WTC11 (cell line): ENCODE data around the gene ZDHHC23. TPM values are rescaled to one million over a fixed set of nuclear protein-coding genes. Genes with fewer than 3 reads are reported as not detected.

Source experiments
- ATAC-seq: fragments of 200-7000 bp; cut with Tn5 transposase; 2 replicates; pipeline ENCODE4 v1.10.0; 2021; ENCODE audit warnings: mild to moderate bottlenecking, moderate library complexity
- CTCF ChIA-PET: fragments of 300-600 bp; sonication (Branson Sonifier 250); formaldehyde crosslinking; loops from one replicate; lab custom pipeline; 2021; ENCODE audit warnings: antibody characterized with exemption; lab: Charles Lee
- POLR2A ChIA-PET: fragments of 350-600 bp; sonication (Branson Sonifier 250); formaldehyde crosslinking; loops from one replicate; lab custom pipeline; 2021; ENCODE audit warnings: antibody characterized with exemption; lab: Charles Lee
- DNase-seq: peaks from one replicate; pipeline ENCODE4 v3.0.0; 2021; ENCODE audit warnings: low spot score
- H3K27ac Mint-ChIP-seq: 2 replicates; pipeline ENCODE4 v1.8.0; 2021; ENCODE audit warnings: mixed read lengths
- H3K27me3 Mint-ChIP-seq: 2 replicates; pipeline ENCODE4 v1.8.0; 2021; ENCODE audit warnings: low read depth, mild to moderate bottlenecking, moderate library complexity, mixed read lengths
- H3K36me3 Mint-ChIP-seq: 2 replicates; pipeline ENCODE4 v1.8.0; 2021; ENCODE audit warnings: mixed read lengths
- H3K4me1 Mint-ChIP-seq: 2 replicates; pipeline ENCODE4 v1.8.0; 2022; ENCODE audit warnings: mixed read lengths
- H3K4me3 Mint-ChIP-seq: 2 replicates; pipeline ENCODE4 v1.8.0; 2021; ENCODE audit warnings: mild to moderate bottlenecking, moderate library complexity, mixed read lengths
- H3K9me3 Mint-ChIP-seq: 2 replicates; pipeline ENCODE4 v1.8.0; 2021; ENCODE audit warnings: mixed read lengths
- ETV6 ChIP-seq: sonication (generic); formaldehyde crosslinking; IDR thresholded peaks from 2 replicates; pipeline ENCODE4 v1.8.1; 2022; ENCODE audit warnings: mild to moderate bottlenecking, missing genetic modification reagents
- NFATC4 ChIP-seq: fragments of 250-450 bp; sonication (Bioruptor Pico); IDR thresholded peaks from 2 replicates; pipeline ENCODE4 v1.9.0; 2021; ENCODE audit warnings: mild to moderate bottlenecking
- NFE2L1 ChIP-seq: sonication (generic); formaldehyde crosslinking; IDR thresholded peaks from 2 replicates; pipeline ENCODE4 v1.8.1; 2023; ENCODE audit warnings: missing genetic modification reagents
- NR3C1 ChIP-seq: sonication (generic); formaldehyde crosslinking; conservative IDR thresholded peaks from 2 replicates; pipeline ENCODE4 v1.8.1; 2023; ENCODE audit warnings: low read depth, mild to moderate bottlenecking, missing genetic modification reagents
- PRRX2 ChIP-seq: fragments of 250-450 bp; sonication (Bioruptor Pico); IDR thresholded peaks from 2 replicates; pipeline ENCODE4 v1.8.0; 2021; ENCODE audit warnings: mild to moderate bottlenecking
- SOX15 ChIP-seq: fragments of 250-450 bp; sonication (Bioruptor Pico); IDR thresholded peaks from 2 replicates; pipeline ENCODE4 v1.9.0; 2021; ENCODE audit warnings: mild to moderate bottlenecking
- TCF7 ChIP-seq: sonication (generic); formaldehyde crosslinking; IDR thresholded peaks from 2 replicates; pipeline ENCODE4 v1.8.0; 2022; ENCODE audit warnings: mild to moderate bottlenecking, low read depth, missing genetic modification reagents, moderate library complexity
- TEAD4 ChIP-seq: sonication (generic); formaldehyde crosslinking; IDR thresholded peaks from 2 replicates; pipeline ENCODE4 v1.8.0; 2022; ENCODE audit warnings: mild to moderate bottlenecking, missing genetic modification reagents
- ZNF121 ChIP-seq: sonication (generic); formaldehyde crosslinking; IDR thresholded peaks from 2 replicates; pipeline ENCODE4 v1.8.0; 2023; ENCODE audit warnings: missing genetic modification reagents
- ZNF263 ChIP-seq: sonication (generic); formaldehyde crosslinking; IDR thresholded peaks from 2 replicates; pipeline ENCODE4 v1.8.1; 2022; ENCODE audit warnings: low read depth, mild to moderate bottlenecking, moderate library complexity, missing genetic modification reagents
- ZNF423 ChIP-seq: fragments of 250-450 bp; sonication (Bioruptor Pico); IDR thresholded peaks from 2 replicates; pipeline ENCODE4 v2.1.2; 2022; ENCODE audit warnings: mild to moderate bottlenecking, moderate library complexity
- total RNA-seq: library from RNA; stranded (reverse); gene quantifications from 3 replicates; pipeline ENCODE4 v1.2.3, GENCODE V29; 2021
- TF ChIP-seq, protein P1 (sequence below): fragments of 250-450 bp; sonication (Bioruptor Pico); IDR thresholded peaks from 2 replicates; pipeline ENCODE4 v1.9.0; 2021; ENCODE audit warnings: moderate library complexity, mild to moderate bottlenecking, inconsistent platforms, borderline replicate concordance
- TF ChIP-seq, protein P2 (sequence below): sonication (generic); formaldehyde crosslinking; IDR thresholded peaks from 2 replicates; pipeline ENCODE4 v1.8.1; 2023; ENCODE audit warnings: mild to moderate bottlenecking, missing genetic modification reagents, moderate library complexity
- TF ChIP-seq, protein P3 (sequence below): fragments of 250-450 bp; sonication (Bioruptor Pico); IDR thresholded peaks from 2 replicates; pipeline ENCODE4 v1.9.0; 2021; ENCODE audit warnings: mild to moderate bottlenecking
- TF ChIP-seq, protein P4 (sequence below): sonication (generic); formaldehyde crosslinking; IDR thresholded peaks from 2 replicates; pipeline ENCODE4 v1.8.1; 2022; ENCODE audit warnings: low read depth, missing genetic modification reagents, borderline replicate concordance
- TF ChIP-seq, protein P5 (sequence below): sonication (generic); formaldehyde crosslinking; IDR thresholded peaks from 2 replicates; pipeline ENCODE4 v1.8.0; 2022; ENCODE audit warnings: mild to moderate bottlenecking, missing genetic modification reagents
- TF ChIP-seq, protein P6 (sequence below): sonication (generic); formaldehyde crosslinking; IDR thresholded peaks from 2 replicates; pipeline ENCODE4 v1.8.1; 2023; ENCODE audit warnings: mild to moderate bottlenecking, missing genetic modification reagents
- TF ChIP-seq, protein P7 (sequence below): sonication (generic); formaldehyde crosslinking; IDR thresholded peaks from 2 replicates; pipeline ENCODE4 v1.8.1; 2023; ENCODE audit warnings: mild to moderate bottlenecking, missing genetic modification reagents, moderate library complexity
- TF ChIP-seq, protein P8 (sequence below): fragments of 250-450 bp; sonication (Bioruptor Pico); conservative IDR thresholded peaks from 2 replicates; pipeline ENCODE4 v1.9.0; 2021; ENCODE audit warnings: mild to moderate bottlenecking

The ZDHHC23 gene
- total RNA-seq, 1 experiment from 2014 or later = 19.2 TPM

DNA sequence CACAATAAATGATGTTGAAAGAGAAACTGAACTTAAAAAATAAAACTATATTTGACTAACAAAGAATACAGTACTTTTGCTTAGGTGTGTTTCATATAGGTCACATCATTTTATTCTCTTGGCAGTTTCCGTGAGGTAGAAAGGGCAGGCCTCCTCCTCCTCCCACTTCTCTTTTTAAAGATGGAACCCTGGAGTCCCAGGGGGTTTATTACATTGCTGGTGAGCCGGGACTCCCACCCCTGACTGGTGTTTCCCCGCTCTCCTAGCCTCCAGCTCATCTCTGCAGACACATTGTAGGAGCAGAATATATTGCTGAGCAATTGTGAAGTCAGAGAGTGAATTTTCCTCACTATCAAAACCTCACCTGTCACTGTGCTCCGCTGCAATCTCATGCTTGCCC lies 30.0 kb downstream of the ZDHHC23 start (continued):
- TF ChIP-seq, protein P1, sequence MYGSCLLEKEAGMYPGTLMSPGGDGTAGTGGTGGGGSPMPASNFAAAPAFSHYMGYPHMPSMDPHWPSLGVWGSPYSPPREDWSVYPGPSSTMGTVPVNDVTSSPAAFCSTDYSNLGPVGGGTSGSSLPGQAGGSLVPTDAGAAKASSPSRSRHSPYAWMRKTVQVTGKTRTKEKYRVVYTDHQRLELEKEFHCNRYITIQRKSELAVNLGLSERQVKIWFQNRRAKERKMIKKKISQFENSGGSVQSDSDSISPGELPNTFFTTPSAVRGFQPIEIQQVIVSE = no peak
- TF ChIP-seq NR3C1 (no peak), ETV6 (CRISPR knock-in tag) (no peak), NFATC4 (CRISPR knock-in tag) (no peak)
- TF ChIP-seq, protein P2, sequence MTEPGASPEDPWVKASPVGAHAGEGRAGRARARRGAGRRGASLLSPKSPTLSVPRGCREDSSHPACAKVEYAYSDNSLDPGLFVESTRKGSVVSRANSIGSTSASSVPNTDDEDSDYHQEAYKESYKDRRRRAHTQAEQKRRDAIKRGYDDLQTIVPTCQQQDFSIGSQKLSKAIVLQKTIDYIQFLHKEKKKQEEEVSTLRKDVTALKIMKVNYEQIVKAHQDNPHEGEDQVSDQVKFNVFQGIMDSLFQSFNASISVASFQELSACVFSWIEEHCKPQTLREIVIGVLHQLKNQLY (CRISPR knock-in tag) = no peak
- TF ChIP-seq, all 79 proteins: peak for 0

DNA sequence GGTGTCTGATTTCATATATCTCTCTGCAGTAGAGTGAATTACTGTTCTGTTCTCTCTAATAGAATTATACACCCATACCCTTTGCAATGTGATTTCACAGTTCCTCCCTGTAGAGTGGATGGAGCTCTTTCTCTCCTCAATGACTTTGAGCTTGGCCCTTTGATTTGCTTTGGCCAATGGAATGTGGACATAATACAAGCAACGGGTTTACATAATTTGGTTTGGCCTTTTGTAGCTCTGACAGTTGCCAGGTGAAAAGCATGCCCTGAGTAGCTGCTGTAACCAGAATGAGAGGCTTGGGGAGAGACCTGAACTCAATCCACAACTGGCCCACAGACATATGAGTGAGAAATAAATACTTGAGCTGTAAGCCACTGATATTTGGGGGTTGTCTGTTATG lies 32.1 kb downstream of the ZDHHC23 start:
- POLR2A ChIA-PET = no interaction called here
- CTCF ChIA-PET = interaction anchor here (0.9 kb wide), 1 partner anchor 200 kb away, joined by 3 read pairs; no protein-coding TSS in a partner anchor
- no peak overlapping the region for H3K27ac Mint-ChIP-seq
- TF ChIP-seq, protein P3, sequence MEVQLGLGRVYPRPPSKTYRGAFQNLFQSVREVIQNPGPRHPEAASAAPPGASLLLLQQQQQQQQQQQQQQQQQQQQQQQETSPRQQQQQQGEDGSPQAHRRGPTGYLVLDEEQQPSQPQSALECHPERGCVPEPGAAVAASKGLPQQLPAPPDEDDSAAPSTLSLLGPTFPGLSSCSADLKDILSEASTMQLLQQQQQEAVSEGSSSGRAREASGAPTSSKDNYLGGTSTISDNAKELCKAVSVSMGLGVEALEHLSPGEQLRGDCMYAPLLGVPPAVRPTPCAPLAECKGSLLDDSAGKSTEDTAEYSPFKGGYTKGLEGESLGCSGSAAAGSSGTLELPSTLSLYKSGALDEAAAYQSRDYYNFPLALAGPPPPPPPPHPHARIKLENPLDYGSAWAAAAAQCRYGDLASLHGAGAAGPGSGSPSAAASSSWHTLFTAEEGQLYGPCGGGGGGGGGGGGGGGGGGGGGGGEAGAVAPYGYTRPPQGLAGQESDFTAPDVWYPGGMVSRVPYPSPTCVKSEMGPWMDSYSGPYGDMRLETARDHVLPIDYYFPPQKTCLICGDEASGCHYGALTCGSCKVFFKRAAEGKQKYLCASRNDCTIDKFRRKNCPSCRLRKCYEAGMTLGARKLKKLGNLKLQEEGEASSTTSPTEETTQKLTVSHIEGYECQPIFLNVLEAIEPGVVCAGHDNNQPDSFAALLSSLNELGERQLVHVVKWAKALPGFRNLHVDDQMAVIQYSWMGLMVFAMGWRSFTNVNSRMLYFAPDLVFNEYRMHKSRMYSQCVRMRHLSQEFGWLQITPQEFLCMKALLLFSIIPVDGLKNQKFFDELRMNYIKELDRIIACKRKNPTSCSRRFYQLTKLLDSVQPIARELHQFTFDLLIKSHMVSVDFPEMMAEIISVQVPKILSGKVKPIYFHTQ (CRISPR knock-in tag) = no peak
- TF ChIP-seq, protein P1 = no peak
- TF ChIP-seq, protein P4, sequence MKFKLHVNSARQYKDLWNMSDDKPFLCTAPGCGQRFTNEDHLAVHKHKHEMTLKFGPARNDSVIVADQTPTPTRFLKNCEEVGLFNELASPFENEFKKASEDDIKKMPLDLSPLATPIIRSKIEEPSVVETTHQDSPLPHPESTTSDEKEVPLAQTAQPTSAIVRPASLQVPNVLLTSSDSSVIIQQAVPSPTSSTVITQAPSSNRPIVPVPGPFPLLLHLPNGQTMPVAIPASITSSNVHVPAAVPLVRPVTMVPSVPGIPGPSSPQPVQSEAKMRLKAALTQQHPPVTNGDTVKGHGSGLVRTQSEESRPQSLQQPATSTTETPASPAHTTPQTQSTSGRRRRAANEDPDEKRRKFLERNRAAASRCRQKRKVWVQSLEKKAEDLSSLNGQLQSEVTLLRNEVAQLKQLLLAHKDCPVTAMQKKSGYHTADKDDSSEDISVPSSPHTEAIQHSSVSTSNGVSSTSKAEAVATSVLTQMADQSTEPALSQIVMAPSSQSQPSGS = no peak
- TF ChIP-seq, protein P5, sequence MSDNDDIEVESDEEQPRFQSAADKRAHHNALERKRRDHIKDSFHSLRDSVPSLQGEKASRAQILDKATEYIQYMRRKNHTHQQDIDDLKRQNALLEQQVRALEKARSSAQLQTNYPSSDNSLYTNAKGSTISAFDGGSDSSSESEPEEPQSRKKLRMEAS (CRISPR knock-in tag) = no peak
- TF ChIP-seq, protein P6, sequence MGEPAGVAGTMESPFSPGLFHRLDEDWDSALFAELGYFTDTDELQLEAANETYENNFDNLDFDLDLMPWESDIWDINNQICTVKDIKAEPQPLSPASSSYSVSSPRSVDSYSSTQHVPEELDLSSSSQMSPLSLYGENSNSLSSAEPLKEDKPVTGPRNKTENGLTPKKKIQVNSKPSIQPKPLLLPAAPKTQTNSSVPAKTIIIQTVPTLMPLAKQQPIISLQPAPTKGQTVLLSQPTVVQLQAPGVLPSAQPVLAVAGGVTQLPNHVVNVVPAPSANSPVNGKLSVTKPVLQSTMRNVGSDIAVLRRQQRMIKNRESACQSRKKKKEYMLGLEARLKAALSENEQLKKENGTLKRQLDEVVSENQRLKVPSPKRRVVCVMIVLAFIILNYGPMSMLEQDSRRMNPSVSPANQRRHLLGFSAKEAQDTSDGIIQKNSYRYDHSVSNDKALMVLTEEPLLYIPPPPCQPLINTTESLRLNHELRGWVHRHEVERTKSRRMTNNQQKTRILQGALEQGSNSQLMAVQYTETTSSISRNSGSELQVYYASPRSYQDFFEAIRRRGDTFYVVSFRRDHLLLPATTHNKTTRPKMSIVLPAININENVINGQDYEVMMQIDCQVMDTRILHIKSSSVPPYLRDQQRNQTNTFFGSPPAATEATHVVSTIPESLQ (CRISPR knock-in tag) = no peak
- no peak for TF ChIP-seq ZNF423 (CRISPR knock-in tag)
- no peak for DNase-seq
- no peak overlapping the region for H3K4me3 Mint-ChIP-seq
- no peaks in the 10 kb centered on the region for H3K27me3 Mint-ChIP-seq
- peaks cover 3% of the 10 kb centered on the region for H3K9me3 Mint-ChIP-seq
- H3K36me3 Mint-ChIP-seq = no peaks in the 10 kb centered on the region; the same call in 1 of the 2 replicates
- no peak for ATAC-seq
- no peaks in the 10 kb centered on the region for H3K4me1 Mint-ChIP-seq

DNA sequence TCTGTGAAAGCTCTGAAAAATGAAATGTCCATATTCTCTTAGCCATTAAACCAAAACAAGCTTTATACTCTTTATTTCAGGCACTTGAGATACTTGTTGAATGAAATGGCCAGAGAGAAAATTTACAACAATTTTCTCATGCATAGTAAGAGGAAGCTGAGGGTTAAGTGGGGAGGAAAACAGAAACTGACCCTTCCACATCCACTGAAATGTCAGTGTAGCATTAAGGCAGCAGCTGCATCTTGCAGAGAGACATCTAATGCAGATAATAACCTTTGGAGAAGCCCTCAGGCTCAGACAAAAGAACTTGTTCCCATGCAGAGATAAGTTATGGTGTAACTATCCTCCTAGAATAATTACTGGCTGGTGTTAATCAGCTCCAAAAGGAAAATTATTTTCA lies 34.0 kb downstream of the ZDHHC23 start:
- Mint-ChIP-seq H3K4me1 (0 out of 2 replicates have a peak, but pooled peaks cover 4% of the 10 kb centered on the region), H3K9me3 (peaks cover 12% of the 10 kb centered on the region), H3K4me3 (no peak overlapping the region), H3K27ac (no peak overlapping the region), H3K27me3 (no peaks in the 10 kb centered on the region), H3K36me3 (no peaks in the 10 kb centered on the region)
- DNase-seq = no peak
- no peak for ATAC-seq
- POLR2A ChIA-PET = no interaction called here
- CTCF ChIA-PET = interaction anchor here (0.6 kb wide), 1 partner anchor 13 kb away, joined by 3 read pairs; no protein-coding TSS in a partner anchor
- TF ChIP-seq SOX15 (CRISPR knock-in tag) (no peak), ZNF121 (CRISPR knock-in tag) (no peak), TEAD4 (CRISPR knock-in tag) (no peak), NFE2L1 (no peak), ZNF263 (CRISPR knock-in tag) (no peak), PRRX2 (CRISPR knock-in tag) (no peak), TCF7 (no peak)
- TF ChIP-seq, protein P2 (CRISPR knock-in tag) = no peak
- TF ChIP-seq, protein P7, sequence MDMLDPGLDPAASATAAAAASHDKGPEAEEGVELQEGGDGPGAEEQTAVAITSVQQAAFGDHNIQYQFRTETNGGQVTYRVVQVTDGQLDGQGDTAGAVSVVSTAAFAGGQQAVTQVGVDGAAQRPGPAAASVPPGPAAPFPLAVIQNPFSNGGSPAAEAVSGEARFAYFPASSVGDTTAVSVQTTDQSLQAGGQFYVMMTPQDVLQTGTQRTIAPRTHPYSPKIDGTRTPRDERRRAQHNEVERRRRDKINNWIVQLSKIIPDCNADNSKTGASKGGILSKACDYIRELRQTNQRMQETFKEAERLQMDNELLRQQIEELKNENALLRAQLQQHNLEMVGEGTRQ (CRISPR knock-in tag) = no peak
- TF ChIP-seq, protein P8, sequence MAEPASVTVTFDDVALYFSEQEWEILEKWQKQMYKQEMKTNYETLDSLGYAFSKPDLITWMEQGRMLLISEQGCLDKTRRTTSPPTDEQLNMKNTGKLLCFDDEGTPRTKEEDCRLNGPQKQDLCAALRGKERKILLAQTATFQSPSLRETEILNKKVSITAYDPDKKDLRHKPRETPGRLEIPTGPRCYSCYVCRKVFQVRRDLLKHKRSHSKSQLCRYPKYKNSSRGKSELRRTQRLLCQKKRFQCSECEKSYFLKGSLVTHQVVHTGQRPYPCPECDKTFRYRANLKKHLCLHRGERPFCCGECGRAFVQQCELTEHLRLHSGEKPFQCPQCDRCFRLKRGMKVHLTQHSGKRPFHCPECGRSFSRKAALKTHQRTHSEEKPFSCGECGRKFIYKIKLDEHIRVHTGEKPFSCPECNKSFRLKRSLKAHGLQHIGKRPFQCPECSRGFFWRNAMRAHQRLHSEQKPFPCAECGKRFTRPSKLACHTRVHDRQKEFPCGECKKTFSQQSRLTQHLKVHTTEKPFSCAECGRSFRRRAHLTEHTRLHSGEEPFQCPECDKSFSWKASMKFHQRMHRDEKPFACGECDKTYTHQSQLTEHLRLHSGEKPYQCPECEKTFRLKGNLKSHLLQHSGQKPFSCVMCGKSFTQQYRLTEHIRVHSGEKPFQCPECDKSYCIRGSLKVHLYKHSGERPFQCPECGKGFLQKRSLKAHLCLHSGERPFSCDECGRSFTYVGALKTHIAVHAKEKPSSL (CRISPR knock-in tag) = no peak
